K562 (cell line): ENCODE data around the gene VAC14. TPM values are rescaled to one million over a fixed set of nuclear protein-coding genes. Genes with fewer than 3 reads are reported as not detected.

Source experiments
- ATAC-seq: fragments of 200-7000 bp; cut with Tn5 transposase; 3 replicates; pipeline ENCODE4 v1.9.1; 2020; ENCODE audit warnings: moderate library complexity
- BruUV-seq: library from RNA; stranded (reverse); fragments of 400-500 nt; replicated peaks from 2 replicates; lab custom pipeline; 2021; lab: Mats Ljungman, UMichigan
- CTCF ChIA-PET: fragments of 300-600 bp; formaldehyde crosslinking; extraction: SDS; loops from one replicate; lab custom pipeline; 2021; ENCODE audit warnings: low intra/inter-chr PET ratio; lab: Yijun Ruan, JAX
- POLR2A ChIA-PET: fragments of 300-600, 350-650 bp; sonication (Branson Sonifier 250); formaldehyde crosslinking; extraction: SDS; loops from one replicate; lab custom pipeline; 2021; ENCODE audit warnings: antibody characterized with exemption, inconsistent platforms; lab: Yijun Ruan, JAX
- DNase-seq, 4 experiments: peaks; one replicate each; pipeline versions ENCODE4 v3.0.0 to v3.0.0-alpha.2; 2011 to 2018; ENCODE audit warnings: low spot score in 3 of 4, mixed read lengths in 3 of 4; ENCODE audit errors: extremely low read depth in 1 of 4
- FAIRE-seq: peaks from 2 replicates; lab custom pipeline; 2011; peaks lifted over from hg19 to GRCh38; lab: Jason Lieb, UNC
- H2AFZ ChIP-seq: 2 replicates; pipeline ENCODE4 v1.6.0; 2011; ENCODE audit warnings: low read depth, low read length, control low read depth, inconsistent platforms
- H3K27ac ChIP-seq: fragments of 200-600 bp; 3 replicates; pipeline ENCODE4 v1.8.0; 2011; ENCODE audit warnings: low read depth, mild to moderate bottlenecking, control low read depth, inconsistent platforms, low read length, moderate library complexity, mixed read lengths; ENCODE audit errors: extremely low read depth
- H3K27me3 ChIP-seq, 2 experiments: fragments of 300-600 bp in 1 of 2; 2 replicates in 1 of 2; 3 replicates in 1 of 2; pipeline versions ENCODE4 v1.6.0 to v1.8.0; 2011; ENCODE audit warnings: inconsistent platforms in 2 of 2, low read length in 2 of 2, mild to moderate bottlenecking in 1 of 2, mixed read lengths in 1 of 2, moderate library complexity in 1 of 2; ENCODE audit not compliant: control insufficient read depth in 2 of 2, insufficient read depth in 2 of 2
- H3K36me3 ChIP-seq: fragments of 300-600 bp; 3 replicates; pipeline ENCODE4 v1.8.0; 2011; ENCODE audit warnings: mild to moderate bottlenecking, low read length, inconsistent platforms; ENCODE audit not compliant: control insufficient read depth, insufficient read depth
- H3K4me1 ChIP-seq, 2 experiments: fragments of 200-600 bp in 1 of 2; replicated peaks in 1 of 2; 2 replicates in 1 of 2; 3 replicates in 1 of 2; pipeline versions ENCODE4 v1.5.1 to v1.8.0; 2011; ENCODE audit warnings: inconsistent platforms in 2 of 2, low read length in 2 of 2, mild to moderate bottlenecking in 1 of 2, mixed read lengths in 1 of 2, moderate library complexity in 1 of 2; ENCODE audit not compliant: control insufficient read depth in 2 of 2, insufficient read depth in 2 of 2
- H3K4me2 ChIP-seq: 2 replicates; pipeline ENCODE4 v1.6.1; 2011; ENCODE audit warnings: low read length, control low read depth, inconsistent platforms, mixed read lengths; ENCODE audit not compliant: insufficient read depth
- H3K4me3 ChIP-seq: fragments of 200-600 bp; sonication (generic), shearing (Covaris generic); 2 replicates; pipeline ENCODE4 v1.5.1; 2016; ENCODE audit warnings: control low read depth, inconsistent platforms
- H3K79me2 ChIP-seq: fragments of 200-600 bp; 3 replicates; pipeline ENCODE4 v1.8.0; 2011; ENCODE audit warnings: low read length, inconsistent platforms; ENCODE audit not compliant: control insufficient read depth, insufficient read depth
- H3K9ac ChIP-seq, 2 experiments: 2 replicates each; pipeline versions ENCODE4 v1.6.0 to v1.6.1; 2011; ENCODE audit warnings: low read depth in 2 of 2, low read length in 2 of 2, control low read depth in 1 of 2, inconsistent platforms in 1 of 2, mild to moderate bottlenecking in 1 of 2, mixed read lengths in 1 of 2; ENCODE audit not compliant: insufficient read depth in 1 of 2
- H3K9me1 ChIP-seq: one replicate; pipeline ENCODE4 v1.6.0; 2011; ENCODE audit warnings: inconsistent platforms, mild to moderate bottlenecking, low read length, moderate library complexity; ENCODE audit not compliant: control insufficient read depth, insufficient read depth
- H3K9me3 ChIP-seq: replicated peaks from 2 replicates; pipeline ENCODE4 v1.5.1; 2011; ENCODE audit warnings: low read depth, low read length, inconsistent platforms; ENCODE audit not compliant: control insufficient read depth, insufficient read depth
- H4K20me1 ChIP-seq: replicated peaks from 2 replicates; pipeline ENCODE4 v1.6.1; 2011; ENCODE audit warnings: low read length, inconsistent platforms, mixed read lengths; ENCODE audit not compliant: control insufficient read depth, insufficient read depth
- KLF1 ChIP-seq: fragments of 450-650 bp; IDR thresholded peaks from 2 replicates; pipeline ENCODE4 v1.6.1; 2016; ENCODE audit warnings: missing genetic modification characterization, missing compliant biosample characterization
- MTA3 ChIP-seq: fragments of 450-650 bp; formaldehyde crosslinking; IDR thresholded peaks from 2 replicates; pipeline ENCODE4 v1.6.1; 2017; ENCODE audit warnings: mild to moderate bottlenecking, borderline replicate concordance
- NR4A1 ChIP-seq, 2 experiments: fragments of 250-450 bp in 1 of 2; fragments of 450-650 bp in 1 of 2; sonication (Bioruptor Pico) in 1 of 2; IDR thresholded peaks; 2 replicates each; pipeline versions ENCODE4 v1.4.0 to v1.6.1; 2016 to 2020; ENCODE audit warnings: mild to moderate bottlenecking in 2 of 2, missing compliant biosample characterization in 1 of 2, missing genetic modification characterization in 1 of 2, moderate library complexity in 1 of 2
- RAD51 ChIP-seq: fragments of 450-650 bp; IDR thresholded peaks from 2 replicates; pipeline ENCODE4 v1.7.1; 2016; ENCODE audit warnings: low read depth, mild to moderate bottlenecking, borderline replicate concordance
- TCFL5 ChIP-seq: fragments of 250-450 bp; sonication (Bioruptor Pico); conservative IDR thresholded peaks from 2 replicates; pipeline ENCODE4 v1.6.1; 2021; ENCODE audit warnings: mild to moderate bottlenecking, moderate library complexity, matching md5 sums
- WGBS: fragments of 100-300 bp; shearing (Covaris generic); methylation state at CpG from one replicate; pipeline ENCODE4 v1.1.6; 2016; ENCODE audit warnings: low coverage, mixed read lengths; ENCODE audit not compliant: insufficient coverage; ENCODE audit errors: missing lambda C conversion rate; 5-methylcytosine and 5-hydroxymethylcytosine counted together
- in situ Hi-C: fragments of 300-500 bp; cut with MboI; formaldehyde crosslinking; loops from 4 replicates; pipeline ENCODE4 v1.15.0; 2018; ENCODE audit warnings: inconsistent platforms, mixed read lengths
- intact Hi-C: fragments of 100-400 bp; cut with micrococcal nuclease; formaldehyde crosslinking; loops from 2 replicates; pipeline ENCODE4 v1.14.2; 2022
- polyA plus RNA-seq, 8 experiments: library from polyadenylated mRNA; depleted of rRNA in 4 of 8; stranded (reverse) in 5 of 8; unstranded in 3 of 8; fragments of >200 nt; fragmentation: Nextera tagmentation in 2 of 8; fragmentation: Illumina TruSeq in 1 of 8; extraction: Ambion mirVana in 2 of 8; extraction: Trizol in 1 of 8; gene quantifications; 2 replicates each; pipeline versions ENCODE4 v1.2.1 to v1.2.3, GENCODE V29; 2011 to 2014; ENCODE audit warnings: inconsistent platforms in 1 of 8, missing spikeins in 1 of 8
- total RNA-seq, 7 experiments: library from RNA; depleted of rRNA in 6 of 7; stranded (reverse); fragments of >200 nt in 6 of 7; fragmentation: Illumina TruSeq in 2 of 7; extraction: Trizol in 2 of 7; gene quantifications; 2 replicates each; pipeline versions ENCODE4 v1.2.1 to v1.2.3, GENCODE V29; 2011 to 2021; ENCODE audit warnings: low replicate concordance in 1 of 7
- TF ChIP-seq, protein P1 (sequence below), 2 experiments: IDR thresholded peaks; 2 replicates each; pipeline ENCODE4 v1.6.1; 2011; ENCODE audit warnings: borderline replicate concordance in 1 of 2, control low read depth in 1 of 2, low read depth in 1 of 2, low read length in 1 of 2, mild to moderate bottlenecking in 1 of 2, mixed read lengths in 1 of 2, moderate library complexity in 1 of 2; ENCODE audit not compliant: insufficient read depth in 1 of 2, insufficient read length in 1 of 2, poor library complexity in 1 of 2, severe bottlenecking in 1 of 2; ENCODE audit errors: extremely low read depth in 1 of 2

VAC14 gene
- total and polyA plus RNA-seq, 9 of the 15 experiments (the other 6 are each of a cell fraction or from before 2014, with no cell fraction given), result 1.3 to 41.6 (median 26.6) TPM

DNA sequence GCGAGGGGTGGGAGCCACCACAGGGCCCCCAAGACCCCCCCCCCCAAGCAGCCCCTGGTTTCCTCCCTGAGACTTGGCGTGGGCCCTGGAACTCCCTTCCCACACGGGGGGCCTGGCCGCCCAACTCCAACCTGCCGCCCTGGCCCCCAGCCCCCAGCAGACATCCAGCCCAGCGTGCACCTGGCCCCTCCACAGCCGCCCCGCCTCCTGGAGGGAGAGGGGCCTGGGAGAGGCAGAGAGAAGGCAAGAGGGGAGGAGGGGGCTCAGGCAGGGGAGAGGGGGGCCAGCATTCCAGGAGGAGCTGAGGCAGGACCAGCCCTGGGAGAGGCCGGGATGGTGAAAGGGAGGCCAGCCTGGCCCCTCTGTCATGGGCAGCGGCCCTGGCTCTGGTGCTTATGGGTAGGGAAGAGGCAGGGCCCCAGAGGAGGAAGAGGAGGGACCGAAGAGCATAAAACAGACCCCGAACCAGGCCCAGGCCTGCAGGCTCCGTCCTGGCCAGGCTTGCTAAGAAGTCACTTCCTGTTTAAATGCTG, 137.9 kb downstream of the VAC14 start:
- ChIA-PET POLR2A (interaction anchor here (0.7 kb wide), 1 partner anchor 538 kb away, joined by 3 read pairs; no protein-coding TSS in a partner anchor), CTCF (no interaction called here)
- intact Hi-C loops (no loop called here), in situ Hi-C loops (no loop called here)
- Histone ChIP-seq H3K4me1 (peaks cover 0 to 37% of the 10 kb centered on the region in 2 experiments; a peak in 2 of 5 replicates), H3K4me3 (no peak overlapping the region), H4K20me1 (no peaks in the 10 kb centered on the region), H3K4me2 (no peak overlapping the region), H3K36me3 (peaks cover 49% of the 10 kb centered on the region; the same call in 2 of the 3 replicates), H3K27me3 (no peaks in the 10 kb centered on the region), H3K9me1 (no peaks in the 10 kb centered on the region), H3K9me3 (no peaks in the 10 kb centered on the region), H3K9ac (no peak overlapping the region), H3K79me2 (no peaks in the 10 kb centered on the region), H2AFZ (no peak overlapping the region), H3K27ac (no peak overlapping the region)
- WGBS, result 80% methylated on average over 2 of the region's 13 CpGs
- FAIRE-seq (no peak), ATAC-seq (no peak; the same call in 2 of the 3 replicates), DNase-seq (no peak)
- BruUV-seq, result no TSS peak
- no peak for TF ChIP-seq TCFL5 (CRISPR knock-in tag)
- TF ChIP-seq NR4A1 (CRISPR knock-in tag; IDR thresholded peaks at IDR 0.05), result no peak
- no peak for TF ChIP-seq NR4A1 (tag; IDR thresholded peaks at IDR 0.05)
- no peak for TF ChIP-seq KLF1 (tag)
- TF ChIP-seq MTA3, result no peak
- no peak for TF ChIP-seq RAD51
- TF ChIP-seq, protein P1, sequence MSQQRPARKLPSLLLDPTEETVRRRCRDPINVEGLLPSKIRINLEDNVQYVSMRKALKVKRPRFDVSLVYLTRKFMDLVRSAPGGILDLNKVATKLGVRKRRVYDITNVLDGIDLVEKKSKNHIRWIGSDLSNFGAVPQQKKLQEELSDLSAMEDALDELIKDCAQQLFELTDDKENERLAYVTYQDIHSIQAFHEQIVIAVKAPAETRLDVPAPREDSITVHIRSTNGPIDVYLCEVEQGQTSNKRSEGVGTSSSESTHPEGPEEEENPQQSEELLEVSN (IDR thresholded peaks at IDR 0.05; ENCODE audit: borderline replicate concordance in 1 of 2, extremely low read depth in 1 of 2, insufficient read depth in 1 of 2, insufficient read length in 1 of 2, low read depth in 1 of 2, low read length in 1 of 2, poor library complexity in 1 of 2, severe bottlenecking in 1 of 2), result no peak
